Neural cell (in vitro differentiated cells): Measurements from ENCODE around the gene HLTF. TPM values are rescaled to one million over a fixed set of nuclear protein-coding genes. Genes with fewer than 3 reads are reported as not detected.

Experiments used
- H2AFZ ChIP-seq: fragments of 200-600, 300-800 bp; sonication (generic), shearing (Covaris generic); 2 replicates; pipeline ENCODE4 v1.6.0; 2014; ENCODE audit warnings: low read depth, mild to moderate bottlenecking, antibody characterized with exemption, low read length, moderate library complexity
- H3F3A ChIP-seq: fragments of 200-600 bp; shearing (Covaris generic); 2 replicates; pipeline ENCODE4 v1.6.1; 2016; ENCODE audit warnings: mild to moderate bottlenecking, moderate library complexity, mixed read lengths, antibody characterized with exemption, low read length; ENCODE audit not compliant: insufficient read depth, poor library complexity, severe bottlenecking
- H3K27ac ChIP-seq: fragments of 200-600, 300-800 bp; sonication (generic), shearing (Covaris generic); 2 replicates; pipeline ENCODE4 v1.5.1; 2014; ENCODE audit warnings: mild to moderate bottlenecking, low read length, moderate library complexity
- H3K27me3 ChIP-seq: fragments of 300-800, 200-600 bp; sonication (generic), shearing (Covaris generic); 2 replicates; pipeline ENCODE4 v1.6.0; 2014; ENCODE audit warnings: mild to moderate bottlenecking, low read depth, low read length, moderate library complexity; ENCODE audit not compliant: insufficient read depth
- H3K36me3 ChIP-seq: fragments of 300-800, 200-600 bp; sonication (generic), shearing (Covaris generic); 2 replicates; pipeline ENCODE4 v1.5.1; 2014; ENCODE audit warnings: mild to moderate bottlenecking, antibody characterized with exemption, low read length, moderate library complexity; ENCODE audit not compliant: insufficient read depth
- H3K4me2 ChIP-seq: fragments of 300-800, 200-600 bp; sonication (generic), shearing (Covaris generic); 2 replicates; pipeline ENCODE4 v1.6.0; 2014; ENCODE audit warnings: mild to moderate bottlenecking, low read length
- H3K4me3 ChIP-seq: fragments of 300-800, 200-600 bp; sonication (generic), shearing (Covaris generic); 2 replicates; pipeline ENCODE4 v1.5.1; 2014; ENCODE audit warnings: mild to moderate bottlenecking, low read length, moderate library complexity
- H3K79me2 ChIP-seq: fragments of 200-600 bp; shearing (Covaris generic); replicated peaks from 2 replicates; pipeline ENCODE4 v1.6.0; 2014; ENCODE audit warnings: mild to moderate bottlenecking, low read length, moderate library complexity; ENCODE audit not compliant: insufficient read depth
- H3K9ac ChIP-seq: fragments of 300-800, 200-600 bp; sonication (generic), shearing (Covaris generic); 2 replicates; pipeline ENCODE4 v1.6.1; 2016; ENCODE audit warnings: mild to moderate bottlenecking, low read length, mixed read lengths
- H3K9me2 ChIP-seq: fragments of 200-600 bp; shearing (Covaris generic); 2 replicates; pipeline ENCODE4 v1.6.1; 2016; ENCODE audit warnings: mild to moderate bottlenecking, low read length, mixed read lengths; ENCODE audit not compliant: insufficient read depth
- H3K9me3 ChIP-seq: fragments of 200-600, 300-800 bp; sonication (generic), shearing (Covaris generic); 2 replicates; pipeline ENCODE4 v1.6.1; 2016; ENCODE audit warnings: mild to moderate bottlenecking, mixed run types, low read length, moderate library complexity, mixed read lengths
- H4K20me1 ChIP-seq: fragments of 200-600 bp; shearing (Covaris generic); 2 replicates; pipeline ENCODE4 v1.6.1; 2016; ENCODE audit warnings: mild to moderate bottlenecking, mixed run types; ENCODE audit not compliant: insufficient read depth
- CTCF ChIP-seq: fragments of 450-650 bp; IDR thresholded peaks from 2 replicates; pipeline ENCODE4 v1.5.1; 2014; ENCODE audit warnings: antibody characterized with exemption, mild to moderate bottlenecking, moderate library complexity; ENCODE audit not compliant: poor library complexity, severe bottlenecking
- EP300 ChIP-seq: fragments of 450-650 bp; conservative IDR thresholded peaks from 2 replicates; pipeline ENCODE4 v1.6.1; 2014; ENCODE audit warnings: antibody characterized with exemption, mild to moderate bottlenecking, moderate library complexity; ENCODE audit not compliant: poor library complexity, severe bottlenecking
- EZH2 ChIP-seq: fragments of 200-600, 300-800 bp; shearing (Covaris generic), sonication (generic); IDR thresholded peaks from 2 replicates; pipeline ENCODE4 v1.6.1; 2014; ENCODE audit warnings: antibody characterized with exemption, low read length, borderline replicate concordance, mild to moderate bottlenecking; ENCODE audit not compliant: insufficient read depth, poor library complexity, severe bottlenecking
- MXI1 ChIP-seq: fragments of 450-650 bp; conservative IDR thresholded peaks from 2 replicates; pipeline ENCODE4 v1.6.1; 2014; ENCODE audit warnings: antibody characterized with exemption, mild to moderate bottlenecking; ENCODE audit not compliant: poor library complexity, severe bottlenecking
- POLR2AphosphoS5 ChIP-seq: IDR thresholded peaks from 2 replicates; pipeline ENCODE4 v1.6.1; 2012
- RAD21 ChIP-seq: fragments of 450-650 bp; conservative IDR thresholded peaks from 2 replicates; pipeline ENCODE4 v1.6.1; 2014; ENCODE audit warnings: antibody characterized with exemption, mild to moderate bottlenecking, moderate library complexity
- REST ChIP-seq: IDR thresholded peaks from 2 replicates; pipeline ENCODE4 v1.6.1; 2012; ENCODE audit warnings: borderline replicate concordance
- SMC3 ChIP-seq: fragments of 450-650 bp; conservative IDR thresholded peaks from 2 replicates; pipeline ENCODE4 v1.6.1; 2014; ENCODE audit warnings: antibody characterized with exemption, mild to moderate bottlenecking, moderate library complexity; ENCODE audit not compliant: poor library complexity
- TAF1 ChIP-seq: IDR thresholded peaks from 2 replicates; pipeline ENCODE4 v1.6.1; 2012; ENCODE audit warnings: low read depth
- polyA plus RNA-seq: library from polyadenylated mRNA; depleted of rRNA; stranded (reverse); fragments of >200 nt; gene quantifications from 2 replicates; pipeline ENCODE4 v1.2.3, GENCODE V29; 2014

Gene HLTF
- polyA plus RNA-seq, 1 donor from 2014 or later, result 164 TPM

GRCh38 chr3:149021830-149022229 lies 64.5 kb downstream of the HLTF start:
- Histone ChIP-seq H3F3A (no peaks in the 10 kb centered on the region), H3K9me3 (no peaks in the 10 kb centered on the region), H3K9ac (no peak overlapping the region), H3K27me3 (no peaks in the 10 kb centered on the region), H3K9me2 (no peaks in the 10 kb centered on the region), H3K4me2 (no peak overlapping the region), H3K27ac (no peak overlapping the region), H4K20me1 (no peaks in the 10 kb centered on the region), H3K36me3 (peaks cover 4% of the 10 kb centered on the region), H3K79me2 (no peaks in the 10 kb centered on the region), H3K4me3 (no peak overlapping the region), H2AFZ (no peak overlapping the region)
- TF ChIP-seq MXI1 (no peak), EZH2 (no peak), EP300 (no peak), SMC3 (no peak), CTCF (no peak), RAD21 (no peak), POLR2AphosphoS5 (no peak)

- Histone ChIP-seq H3K4me3 (no peak overlapping the region), H4K20me1 (no peaks in the 10 kb centered on the region), H3K27ac (no peak overlapping the region), H3K27me3 (no peaks in the 10 kb centered on the region), H3F3A (no peaks in the 10 kb centered on the region), H2AFZ (no peak overlapping the region), H3K9me3 (no peaks in the 10 kb centered on the region), H3K4me2 (no peak overlapping the region), H3K79me2 (no peaks in the 10 kb centered on the region), H3K9me2 (no peaks in the 10 kb centered on the region), H3K9ac (no peak overlapping the region), H3K36me3 (peaks cover 4% of the 10 kb centered on the region)
- TF ChIP-seq MXI1, result no peak
- no peak for TF ChIP-seq REST
- no peak for TF ChIP-seq TAF1
- no peak for TF ChIP-seq EZH2
- TF ChIP-seq CTCF, result no peak
- no peak for TF ChIP-seq EP300
- TF ChIP-seq SMC3, result no peak
- TF ChIP-seq RAD21, result no peak
- TF ChIP-seq POLR2AphosphoS5, result no peak
Measured at GRCh38 chr3:149020839-149021252, 65.5 kb downstream of the HLTF start.
